Raji (cell line): ENCODE data around the gene CAB39.

ENCODE experiments used
- POLR2A ChIP-seq: IDR thresholded peaks from 2 replicates; pipeline ENCODE4 v1.6.1; 2011; ENCODE audit warnings: low read depth, low read length, control low read depth; ENCODE audit not compliant: insufficient read depth

The CAB39 gene

GRCh38 chr2:230852113-230852512, 139.5 kb downstream of the CAB39 start:
- no peak for TF ChIP-seq POLR2A

GRCh38 chr2:230861552-230862255, 149.1 kb downstream of the CAB39 start:
- no peak for TF ChIP-seq POLR2A

GRCh38 chr2:230862292-230862691, 149.7 kb downstream of the CAB39 start:
- TF ChIP-seq POLR2A = no peak

GRCh38 chr2:230863031-230863430, 150.4 kb downstream of the CAB39 start:
- TF ChIP-seq POLR2A = no peak

GRCh38 chr2:230863442-230864121, 150.9 kb downstream of the CAB39 start:
- TF ChIP-seq POLR2A = no peak

GRCh38 chr2:230864122-230864604, 151.5 kb downstream of the CAB39 start:
- no peak for TF ChIP-seq POLR2A

- no peak for TF ChIP-seq POLR2A
Observed at GRCh38 chr2:230864605-230865306, 152.1 kb downstream of the CAB39 start, which contains the start of gene ITM2C. Gene ITM2C (plus strand): TSS chr2:230864942. CDS start chr2:230865026, 84 bp downstream.

- TF ChIP-seq POLR2A = no peak
Observed at GRCh38 chr2:230865307-230865765, 152.7 kb downstream of the CAB39 start.

GRCh38 chr2:230865766-230866755, 153.4 kb downstream of the CAB39 start:
- TF ChIP-seq POLR2A = no peak

- TF ChIP-seq POLR2A = no peak
Observed at GRCh38 chr2:230866756-230867523, 154.3 kb downstream of the CAB39 start.

- TF ChIP-seq POLR2A = no peak
Observed at GRCh38 chr2:230868161-230868946, 155.7 kb downstream of the CAB39 start.

GRCh38 chr2:230868947-230869913, 156.6 kb downstream of the CAB39 start:
- no peak for TF ChIP-seq POLR2A
